Thymus (tissue), 11 donors: ENCODE data around the gene AUTS2. TPM values are rescaled to one million over a fixed set of nuclear protein-coding genes. Genes with fewer than 3 reads are reported as not detected.

Experiments
- DNase-seq, 9 donors: peaks; one replicate each; pipeline ENCODE4 v3.0.0-alpha.2; 2013; ENCODE audit warnings: low spot score in 9 of 9, low read depth in 6 of 9, missing footprints in 1 of 9
- H3K27ac ChIP-seq, 2 donors: one replicate each; pipeline ENCODE4 v1.5.1; 2013; ENCODE audit warnings: control low read depth in 1 of 2, low read depth in 1 of 2, low read length in 1 of 2, mild to moderate bottlenecking in 1 of 2, moderate library complexity in 1 of 2
- H3K27me3 ChIP-seq, 2 donors: one replicate each; pipeline ENCODE4 v1.5.1; 2013; ENCODE audit warnings: low read length in 1 of 2; ENCODE audit not compliant: control insufficient read depth in 2 of 2, insufficient read depth in 1 of 2
- H3K36me3 ChIP-seq, 2 donors: one replicate each; pipeline ENCODE4 v1.5.1; 2013; ENCODE audit warnings: low read length in 1 of 2, mild to moderate bottlenecking in 1 of 2, moderate library complexity in 1 of 2; ENCODE audit not compliant: control insufficient read depth in 2 of 2, insufficient read depth in 2 of 2
- H3K4me1 ChIP-seq, 2 donors: one replicate each; pipeline ENCODE4 v1.5.1; 2013; ENCODE audit warnings: low read length in 2 of 2; ENCODE audit not compliant: control insufficient read depth in 2 of 2, insufficient read depth in 2 of 2
- H3K4me3 ChIP-seq, 2 donors: one replicate each; pipeline ENCODE4 v1.5.1; 2013; ENCODE audit warnings: low read length in 2 of 2, control low read depth in 1 of 2, mild to moderate bottlenecking in 1 of 2
- H3K9me3 ChIP-seq, 2 donors: one replicate each; pipeline ENCODE4 v1.5.1; 2013; ENCODE audit warnings: low read length in 1 of 2, mild to moderate bottlenecking in 1 of 2; ENCODE audit not compliant: control insufficient read depth in 2 of 2, insufficient read depth in 1 of 2
- WGBS: extraction: QIAGEN DNeasy Blood & Tissue Kit; methylation state at CpG from one replicate; pipeline ENCODE4 v1.1.7; 2013; 5-methylcytosine and 5-hydroxymethylcytosine counted together
- polyA plus RNA-seq: library from polyadenylated mRNA; stranded (reverse); fragments of 200-250 nt; gene quantifications from one replicate; pipeline ENCODE4 v1.2.3, GENCODE V29; 2013
- total RNA-seq: library from RNA; stranded (reverse); fragments of 120-200 nt; gene quantifications from one replicate; pipeline ENCODE4 v1.2.4, GENCODE V29; 2013
- donor health status: healthy.

AUTS2 gene
- total and polyA plus RNA-seq, 2 donors: 9.2 to 17.1 TPM

- no peaks in the 10 kb centered on the region for H3K9me3 ChIP-seq
- WGBS: 98% methylated on average over 2 of the region's 2 CpGs
- no peaks in the 10 kb centered on the region for H3K27me3 ChIP-seq
- H3K27ac ChIP-seq: no peak overlapping the region
- no peaks in the 10 kb centered on the region for H3K4me1 ChIP-seq
- no peak overlapping the region for H3K4me3 ChIP-seq
- no peaks in the 10 kb centered on the region for H3K36me3 ChIP-seq
- DNase-seq: no peak
These were observed 17.4 kb downstream of the AUTS2 start for GRCh38 chr7:69615685-69616084.

- Histone ChIP-seq H3K4me3 (no peak overlapping the region), H3K4me1 (no peaks in the 10 kb centered on the region), H3K36me3 (no peaks in the 10 kb centered on the region), H3K27me3 (no peaks in the 10 kb centered on the region), H3K27ac (no peak overlapping the region), H3K9me3 (no peaks in the 10 kb centered on the region)
- DNase-seq: no peak
- 95% methylated on average over 5 of the region's 5 CpGs for WGBS
These were observed 19.1 kb downstream of the AUTS2 start for GRCh38 chr7:69617364-69617763.

- WGBS: 98% methylated on average over 1 of the region's 1 CpG
- H3K9me3 ChIP-seq: no peaks in the 10 kb centered on the region
These were observed 20.8 kb downstream of the AUTS2 start for GRCh38 chr7:69619054-69619453.

GRCh38 chr7:69619635-69620034 lies 21.4 kb downstream of the AUTS2 start:
- Histone ChIP-seq H3K27ac (no peak overlapping the region), H3K4me3 (no peak overlapping the region), H3K36me3 (no peaks in the 10 kb centered on the region), H3K4me1 (peaks cover 0 to under 1% of the 10 kb centered on the region in 2 donors), H3K9me3 (no peaks in the 10 kb centered on the region), H3K27me3 (no peaks in the 10 kb centered on the region)
- DNase-seq: no peak
- WGBS: 89% methylated on average over 2 of the region's 2 CpGs

More at GRCh38 chr7:69619054-69619453, 20.8 kb downstream of the AUTS2 start:
- no peak for DNase-seq
- Histone ChIP-seq H3K4me1 (no peaks in the 10 kb centered on the region), H3K27me3 (no peaks in the 10 kb centered on the region), H3K36me3 (no peaks in the 10 kb centered on the region), H3K4me3 (no peak overlapping the region), H3K27ac (no peak overlapping the region)

- 80% methylated on average over 4 of the region's 4 CpGs for WGBS
- no peaks in the 10 kb centered on the region for H3K36me3 ChIP-seq
These were observed 21.8 kb downstream of the AUTS2 start for GRCh38 chr7:69620063-69620462.

GRCh38 chr7:69620650-69621049 lies 22.4 kb downstream of the AUTS2 start:
- H3K27me3 ChIP-seq: no peaks in the 10 kb centered on the region
- 97% methylated on average over 2 of the region's 2 CpGs for WGBS
- no peak overlapping the region for H3K27ac ChIP-seq
- DNase-seq: no peak
- H3K9me3 ChIP-seq: no peaks in the 10 kb centered on the region
- no peaks in the 10 kb centered on the region for H3K36me3 ChIP-seq
- no peak overlapping the region for H3K4me3 ChIP-seq
- peaks cover 0 to 11% of the 10 kb centered on the region in 2 donors for H3K4me1 ChIP-seq

More at GRCh38 chr7:69620063-69620462, 21.8 kb downstream of the AUTS2 start:
- Histone ChIP-seq H3K9me3 (no peaks in the 10 kb centered on the region), H3K4me1 (peaks cover 0 to 5% of the 10 kb centered on the region in 2 donors), H3K4me3 (no peak overlapping the region), H3K27me3 (no peaks in the 10 kb centered on the region), H3K27ac (no peak overlapping the region)
- DNase-seq: no peak

- WGBS: 82% methylated on average over 2 of the region's 2 CpGs
- H3K27me3 ChIP-seq: no peaks in the 10 kb centered on the region
- no peak for DNase-seq
- H3K9me3 ChIP-seq: no peaks in the 10 kb centered on the region
- H3K36me3 ChIP-seq: no peaks in the 10 kb centered on the region
- no peak overlapping the region for H3K4me3 ChIP-seq
- H3K4me1 ChIP-seq: peaks cover 0 to 11% of the 10 kb centered on the region in 2 donors
- H3K27ac ChIP-seq: no peak overlapping the region
These were observed 23.9 kb downstream of the AUTS2 start for GRCh38 chr7:69622014-69622835.

GRCh38 chr7:69622960-69623359 lies 24.7 kb downstream of the AUTS2 start:
- 91% methylated on average over 3 of the region's 3 CpGs for WGBS

GRCh38 chr7:69624435-69625230 lies 26.4 kb downstream of the AUTS2 start:
- no peaks in the 10 kb centered on the region for H3K36me3 ChIP-seq

More at GRCh38 chr7:69622960-69623359, 24.7 kb downstream of the AUTS2 start:
- no peak overlapping the region for H3K27ac ChIP-seq
- H3K4me3 ChIP-seq: no peak overlapping the region
- peaks cover 0 to 11% of the 10 kb centered on the region in 2 donors for H3K4me1 ChIP-seq
- H3K9me3 ChIP-seq: no peaks in the 10 kb centered on the region
- DNase-seq: no peak
- H3K27me3 ChIP-seq: no peaks in the 10 kb centered on the region
- H3K36me3 ChIP-seq: no peaks in the 10 kb centered on the region

More at GRCh38 chr7:69624435-69625230, 26.4 kb downstream of the AUTS2 start:
- H3K4me1 ChIP-seq: peaks cover 0 to 11% of the 10 kb centered on the region in 2 donors
- no peak overlapping the region for H3K27ac ChIP-seq
- WGBS: 88% methylated on average over 8 of the region's 8 CpGs
- H3K9me3 ChIP-seq: no peaks in the 10 kb centered on the region
- no peak overlapping the region for H3K4me3 ChIP-seq
- DNase-seq: peak in 4 of 9 donors; percentile 27 to 67 (median 42)
- no peaks in the 10 kb centered on the region for H3K27me3 ChIP-seq
